Measurements from ENCODE around the gene CPA5. TPM values are rescaled to one million over a fixed set of nuclear protein-coding genes. Genes with fewer than 3 reads are reported as not detected.

CPA5 gene
- polyA plus RNA-seq, 1 experiment = 0.15 TPM

DNA sequence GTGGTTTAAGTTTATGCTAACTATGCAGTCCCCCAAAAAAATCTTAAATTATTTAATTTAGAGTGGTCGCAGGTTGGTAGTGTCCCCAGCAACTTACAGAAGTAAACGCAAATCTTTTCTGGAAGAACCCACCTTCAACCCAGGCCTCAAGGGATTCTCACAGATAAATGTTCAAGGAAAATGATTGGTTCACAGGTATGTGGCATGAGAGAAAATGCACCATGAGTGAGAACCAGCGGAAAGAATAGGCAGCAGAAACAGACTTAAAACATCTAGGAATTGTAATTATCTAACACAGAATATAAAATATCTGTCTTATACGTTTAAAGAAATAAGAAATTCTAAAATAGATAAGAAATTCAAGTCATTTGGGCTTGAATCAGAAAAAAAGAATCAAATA lies 2.7 kb upstream of the CPA5 start:
- CTCF ChIA-PET = no interaction called here
- no peak for DNase-seq (ENCODE audit: low read depth)

GRCh38 chr7:130342701-130343380 lies 1.8 kb upstream of the CPA5 start:
- POLR2A ChIA-PET = interaction anchor here (0.6 kb wide), 1 partner anchor 10 kb away, joined by 3 read pairs; no protein-coding TSS in a partner anchor
- Histone ChIP-seq H3K4me3 (ENCODE audit: low read depth, low read length) (no peak overlapping the region), H3K36me3 (ENCODE audit: control insufficient read depth, insufficient read depth, low read length) (no peaks in the 10 kb centered on the region), H3K27me3 (ENCODE audit: control insufficient read depth, insufficient read depth, low read length) (no peaks in the 10 kb centered on the region)
- CTCF ChIA-PET = no interaction called here
- no peak for DNase-seq (ENCODE audit: low read depth)
- TF ChIP-seq, protein P1, sequence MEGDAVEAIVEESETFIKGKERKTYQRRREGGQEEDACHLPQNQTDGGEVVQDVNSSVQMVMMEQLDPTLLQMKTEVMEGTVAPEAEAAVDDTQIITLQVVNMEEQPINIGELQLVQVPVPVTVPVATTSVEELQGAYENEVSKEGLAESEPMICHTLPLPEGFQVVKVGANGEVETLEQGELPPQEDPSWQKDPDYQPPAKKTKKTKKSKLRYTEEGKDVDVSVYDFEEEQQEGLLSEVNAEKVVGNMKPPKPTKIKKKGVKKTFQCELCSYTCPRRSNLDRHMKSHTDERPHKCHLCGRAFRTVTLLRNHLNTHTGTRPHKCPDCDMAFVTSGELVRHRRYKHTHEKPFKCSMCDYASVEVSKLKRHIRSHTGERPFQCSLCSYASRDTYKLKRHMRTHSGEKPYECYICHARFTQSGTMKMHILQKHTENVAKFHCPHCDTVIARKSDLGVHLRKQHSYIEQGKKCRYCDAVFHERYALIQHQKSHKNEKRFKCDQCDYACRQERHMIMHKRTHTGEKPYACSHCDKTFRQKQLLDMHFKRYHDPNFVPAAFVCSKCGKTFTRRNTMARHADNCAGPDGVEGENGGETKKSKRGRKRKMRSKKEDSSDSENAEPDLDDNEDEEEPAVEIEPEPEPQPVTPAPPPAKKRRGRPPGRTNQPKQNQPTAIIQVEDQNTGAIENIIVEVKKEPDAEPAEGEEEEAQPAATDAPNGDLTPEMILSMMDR (IDR thresholded peaks at IDR 0.05; ENCODE audit: insufficient read depth, low read depth, low read length) = no peak

More for the DNA sequence above, 2.7 kb upstream of the CPA5 start:
- Histone ChIP-seq H3K4me3 (ENCODE audit: low read depth, low read length) (no peak overlapping the region), H3K36me3 (ENCODE audit: control insufficient read depth, insufficient read depth, low read length) (no peaks in the 10 kb centered on the region), H3K27me3 (ENCODE audit: control insufficient read depth, insufficient read depth, low read length) (no peaks in the 10 kb centered on the region)
- POLR2A ChIA-PET = no interaction called here
- TF ChIP-seq, protein P1 (IDR thresholded peaks at IDR 0.05; ENCODE audit: insufficient read depth, low read depth, low read length) = no peak

GRCh38 chr7:130345136-130345535 lies 520 bp downstream of the CPA5 start:
- no peak overlapping the region for H3K4me3 ChIP-seq (ENCODE audit: low read depth, low read length)
- TF ChIP-seq, protein P1 (IDR thresholded peaks at IDR 0.05; ENCODE audit: insufficient read depth, low read depth, low read length) = no peak
- POLR2A ChIA-PET = interaction anchor here (0.6 kb wide), 2 partner anchors 50 to 577 kb away, joined by 3 to 10 read pairs; no protein-coding TSS in a partner anchor
- no peak for DNase-seq (ENCODE audit: low read depth)
- no peaks in the 10 kb centered on the region for H3K27me3 ChIP-seq (ENCODE audit: control insufficient read depth, insufficient read depth, low read length)
- H3K36me3 ChIP-seq (ENCODE audit: control insufficient read depth, insufficient read depth, low read length) = no peaks in the 10 kb centered on the region
- CTCF ChIA-PET = interaction anchor here (1.3 kb wide), 1 partner anchor 66 kb away, joined by 3 read pairs; no protein-coding TSS in a partner anchor

GRCh38 chr7:130345725-130346124 lies 1.1 kb downstream of the CPA5 start:
- no peak for DNase-seq (ENCODE audit: low read depth)
- no peaks in the 10 kb centered on the region for H3K27me3 ChIP-seq (ENCODE audit: control insufficient read depth, insufficient read depth, low read length)
- H3K36me3 ChIP-seq (ENCODE audit: control insufficient read depth, insufficient read depth, low read length) = no peaks in the 10 kb centered on the region
- ChIA-PET CTCF (interaction anchor here (1.3 to 1.7 kb wide), 2 partner anchors 67 to 68 kb away, joined by 3 to 4 read pairs; no protein-coding TSS in a partner anchor), POLR2A (no interaction called here)
- TF ChIP-seq, protein P1 (IDR thresholded peaks at IDR 0.05; ENCODE audit: insufficient read depth, low read depth, low read length) = no peak
- no peak overlapping the region for H3K4me3 ChIP-seq (ENCODE audit: low read depth, low read length)

- CTCF ChIA-PET = interaction anchor here (1.6 to 1.7 kb wide), 2 partner anchors 12 to 68 kb away, joined by 3 to 4 read pairs; no protein-coding TSS in a partner anchor
- H3K36me3 ChIP-seq (ENCODE audit: control insufficient read depth, insufficient read depth, low read length) = no peaks in the 10 kb centered on the region
- no peak for DNase-seq (ENCODE audit: low read depth)
- H3K4me3 ChIP-seq (ENCODE audit: low read depth, low read length) = no peak overlapping the region
- H3K27me3 ChIP-seq (ENCODE audit: control insufficient read depth, insufficient read depth, low read length) = no peaks in the 10 kb centered on the region
- TF ChIP-seq, protein P1 (IDR thresholded peaks at IDR 0.05; ENCODE audit: insufficient read depth, low read depth, low read length) = no peak
- POLR2A ChIA-PET = no interaction called here
Measured at GRCh38 chr7:130346177-130346905, 1.7 kb downstream of the CPA5 start.

Data from BJ (cell line).